NCI-H82 treated with DMSO at 0.1 percent for 48 hours (cell line): ENCODE data around the gene ZNF280D.

Experiments used
- DNase-seq: peaks from one replicate; lab custom pipeline; 2025; ENCODE audit not compliant: unreplicated experiment; lab: John Stamatoyannopoulos, UW

ZNF280D gene

DNA sequence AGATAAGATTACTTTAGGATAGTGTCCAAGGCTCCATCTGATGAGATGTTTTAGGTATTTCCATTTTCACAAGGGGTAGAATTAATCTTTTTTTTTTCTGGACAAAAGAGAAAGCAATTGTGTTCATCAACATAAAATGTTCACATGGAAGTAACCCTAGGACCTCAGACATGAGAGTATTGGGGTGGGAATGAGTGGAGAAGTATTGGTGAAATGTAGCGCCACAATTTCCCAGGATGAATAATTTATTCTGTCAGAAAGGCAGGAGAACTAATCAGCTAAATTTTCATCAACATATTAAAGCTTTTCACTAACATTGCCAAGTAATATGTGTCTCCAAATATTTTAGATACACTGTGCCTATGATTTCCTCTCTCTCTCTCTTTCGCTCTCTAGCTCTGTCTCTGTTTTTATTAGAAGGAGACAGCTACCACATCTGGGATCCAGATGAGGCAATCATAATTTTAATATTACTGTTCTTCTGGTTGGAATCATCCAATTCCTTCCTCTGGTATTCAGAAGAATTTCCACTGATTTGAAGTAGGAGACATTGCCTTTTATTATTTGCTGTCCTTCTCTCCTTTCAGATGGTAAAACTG lies 21.6 kb upstream of the ZNF280D start:
- no peak for DNase-seq

DNA sequence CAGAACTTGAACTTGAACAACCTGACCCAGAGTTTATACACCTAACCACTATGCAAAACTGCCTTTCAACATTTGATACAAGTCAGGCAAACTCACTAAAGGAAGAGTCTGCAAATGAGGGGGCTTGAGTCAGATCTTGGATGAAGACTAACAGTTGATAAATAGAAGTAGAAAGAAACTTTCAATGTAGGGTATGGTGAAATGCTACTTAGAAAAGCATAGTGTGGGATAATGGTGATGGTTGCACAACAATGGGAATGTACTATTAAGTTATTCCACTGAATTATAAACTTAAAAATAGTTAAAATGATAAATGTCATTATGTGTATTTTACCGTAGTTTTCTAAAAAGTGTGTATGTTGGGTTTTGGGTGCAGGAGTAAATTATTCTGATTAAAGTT lies 19.7 kb upstream of the ZNF280D start:
- DNase-seq = no peak

DNA sequence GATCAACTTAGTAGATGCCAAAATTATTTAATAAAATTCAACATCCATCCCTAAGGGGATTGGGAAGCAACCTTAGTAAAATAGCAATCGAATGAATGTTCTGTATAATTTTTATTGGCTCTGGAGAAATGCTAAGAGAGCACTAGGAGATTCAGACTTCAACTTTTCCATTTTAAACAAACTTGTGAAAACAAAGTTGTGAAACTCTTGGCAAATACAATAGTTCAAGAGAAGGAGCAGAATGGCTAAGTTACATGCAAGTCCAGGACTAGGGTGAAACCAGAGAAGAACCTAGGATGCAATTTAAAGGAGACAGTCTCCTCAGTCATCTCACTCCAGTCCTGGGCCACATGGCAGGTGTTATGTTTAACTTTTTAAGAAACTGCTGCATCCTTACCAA lies 16.7 kb upstream of the ZNF280D start:
- no peak for DNase-seq

DNA sequence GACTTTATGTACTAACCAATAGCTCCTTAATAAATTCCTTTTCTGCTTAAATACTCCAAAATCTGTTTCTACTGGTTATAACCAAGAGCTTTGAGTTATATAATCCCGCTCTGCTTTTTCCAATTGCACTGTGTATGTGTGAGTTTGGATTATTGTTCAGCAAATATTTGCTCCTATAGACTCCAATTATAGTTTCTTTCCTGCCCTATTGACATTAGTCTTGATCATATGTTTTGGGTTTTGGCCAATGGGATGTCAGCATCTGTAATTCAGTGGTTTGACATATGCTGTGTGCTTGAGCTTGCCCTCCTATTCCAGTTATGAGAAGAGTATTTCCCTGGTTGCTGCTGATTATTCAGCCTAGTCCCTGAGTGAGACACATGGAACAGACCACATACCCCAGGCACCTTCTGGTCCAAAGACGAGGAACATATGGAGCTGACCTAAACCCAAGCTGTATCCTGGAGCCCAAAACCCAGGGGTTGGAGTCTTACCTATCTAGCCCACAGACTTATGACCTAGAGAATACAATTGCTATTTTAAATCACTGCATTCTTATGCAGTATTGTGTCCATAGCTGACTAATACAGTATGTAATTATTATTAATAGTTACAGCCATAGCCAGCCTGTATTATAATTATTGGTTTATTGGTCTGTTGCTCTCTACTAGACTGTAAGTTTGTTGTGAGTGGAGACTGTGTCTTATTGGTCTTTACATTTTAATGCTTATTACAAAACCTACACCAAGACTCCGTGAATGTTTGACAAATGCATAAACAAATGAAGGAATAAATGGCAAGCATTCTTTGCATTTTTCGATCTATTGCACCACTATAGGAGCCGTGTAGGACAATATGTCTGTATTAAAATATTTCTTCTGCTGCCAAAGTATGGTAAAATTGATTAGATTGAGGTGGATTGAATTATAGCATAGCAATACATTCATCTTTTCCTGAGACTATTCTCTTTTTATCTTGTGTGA lies 11.7 kb upstream of the ZNF280D start:
- DNase-seq = no peak

DNA sequence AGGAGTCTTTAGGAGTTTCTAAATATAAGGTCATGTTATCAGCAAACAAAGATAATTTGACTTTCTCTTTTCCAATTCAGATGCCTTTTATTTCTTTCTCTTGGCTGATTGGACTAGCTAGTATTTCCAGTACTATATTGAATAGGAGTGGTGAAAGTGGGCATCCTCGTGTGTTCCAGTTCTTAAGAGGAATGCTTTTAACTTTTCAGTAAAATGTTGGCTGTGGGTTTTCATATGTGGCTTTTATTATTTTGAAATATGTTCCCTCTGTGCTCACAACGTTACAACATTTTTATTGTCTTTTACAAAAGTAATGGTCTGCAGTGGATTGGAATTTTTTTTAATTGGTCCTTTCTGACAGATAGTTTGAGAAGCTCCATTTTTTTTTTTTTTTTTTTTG lies 8.2 kb upstream of the ZNF280D start:
- DNase-seq = no peak

DNA sequence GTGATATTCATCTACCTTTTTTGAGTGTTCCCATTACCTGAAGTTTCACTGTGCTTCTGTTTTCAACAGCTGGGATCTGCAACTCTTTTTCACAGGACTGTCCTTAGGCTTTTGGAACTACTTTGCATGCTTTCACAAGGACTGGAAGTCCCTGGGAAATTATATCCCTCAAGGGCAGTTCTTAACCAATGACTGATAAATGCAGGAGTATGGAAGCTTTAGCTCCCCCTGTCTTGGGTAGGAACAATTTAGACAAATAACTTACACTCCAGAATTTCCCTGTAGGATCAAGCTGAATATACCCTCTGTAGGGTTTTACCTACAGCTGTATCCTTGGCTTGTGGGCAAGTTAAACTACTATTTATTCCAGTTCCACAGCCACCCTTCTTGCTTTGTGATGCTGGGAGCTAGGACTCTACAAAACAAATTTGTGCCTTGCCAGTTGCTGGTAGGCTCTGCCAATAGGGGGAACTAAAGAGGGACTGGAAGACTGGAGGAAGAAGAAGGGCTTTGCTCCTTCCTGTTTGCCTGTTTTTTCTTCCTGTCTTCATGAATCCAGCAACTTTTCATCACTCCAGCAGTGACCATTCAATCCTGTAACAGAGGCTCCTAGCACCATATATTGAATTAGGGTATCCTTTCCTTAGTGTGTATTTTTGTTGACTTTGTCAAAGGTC lies 6.8 kb upstream of the ZNF280D start:
- DNase-seq = no peak

DNA sequence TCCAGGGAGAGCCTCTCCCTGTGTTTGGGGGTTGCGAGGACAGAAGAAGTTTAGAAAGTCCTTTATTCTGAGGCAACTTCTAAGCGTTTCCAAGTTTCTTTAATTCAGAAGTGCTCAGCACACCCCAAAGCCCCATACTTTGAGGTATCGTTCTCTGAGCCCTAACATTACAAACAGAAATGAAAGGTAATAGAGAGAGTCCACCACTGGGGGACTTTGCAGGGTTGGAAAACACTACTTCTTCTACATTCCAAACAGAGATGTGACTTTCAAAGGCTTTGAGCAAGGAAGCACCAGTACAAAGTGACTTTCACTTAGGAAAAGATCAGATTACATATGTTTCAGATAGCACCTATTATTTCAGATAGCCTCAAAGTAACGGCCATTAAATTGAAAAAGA lies 6.2 kb upstream of the ZNF280D start:
- DNase-seq = no peak

DNA sequence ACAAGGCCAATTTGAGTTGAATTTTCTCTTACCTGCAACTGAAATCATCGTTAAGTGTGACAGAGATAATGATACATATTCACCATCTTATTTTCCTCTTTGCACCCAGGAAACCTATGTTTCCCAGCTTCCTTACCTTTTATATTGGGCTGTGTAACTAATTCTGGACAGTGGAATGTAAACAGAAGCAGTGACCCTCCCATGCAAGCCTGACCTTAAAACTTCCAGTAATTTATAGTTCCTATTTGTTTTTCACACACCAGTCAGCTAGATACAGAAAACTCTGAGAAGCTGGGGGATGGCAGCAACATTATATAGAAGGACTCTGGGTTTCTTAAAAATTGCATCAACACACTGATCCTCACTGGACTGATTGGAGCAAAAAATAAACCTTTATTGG lies 4.5 kb upstream of the ZNF280D start:
- DNase-seq = no peak

DNA sequence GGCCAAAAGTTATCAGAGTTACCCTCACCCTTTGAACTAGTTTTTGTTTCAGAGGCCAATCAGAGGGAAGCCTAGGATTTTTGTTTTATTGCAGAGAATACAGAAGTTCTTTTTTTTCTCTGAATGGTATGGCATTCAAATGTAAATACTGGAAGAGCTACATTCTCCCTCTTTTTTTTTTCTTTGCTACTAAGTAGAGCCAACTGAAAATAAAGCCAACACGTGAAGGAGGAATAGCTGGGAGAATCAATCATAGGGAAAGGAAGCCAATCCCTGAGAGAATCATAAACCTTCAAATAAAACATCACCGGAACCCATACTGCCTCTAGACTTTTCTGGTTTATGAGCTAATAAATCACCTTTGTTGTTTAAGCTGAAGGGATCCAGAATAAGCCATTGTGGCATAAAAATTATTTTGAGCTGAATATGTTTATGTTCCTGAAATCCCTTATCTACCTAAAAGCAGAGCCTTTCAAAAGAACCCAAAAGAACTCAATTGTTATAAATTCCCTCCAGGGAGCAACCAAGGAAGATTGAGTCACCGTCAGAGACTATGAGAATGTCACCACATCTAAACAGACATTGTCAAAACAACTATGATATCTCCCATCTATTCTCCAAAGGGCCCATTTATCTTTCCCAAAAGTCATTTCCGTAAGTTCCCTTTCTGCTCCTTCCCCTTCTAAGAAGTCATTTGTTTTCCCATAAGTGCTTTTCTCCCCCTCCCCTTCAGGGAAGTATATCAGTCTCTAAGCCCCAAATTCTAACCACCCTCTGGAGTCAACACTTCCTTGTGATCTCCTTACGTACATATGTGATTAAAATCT lies 3.8 kb upstream of the ZNF280D start:
- no peak for DNase-seq

DNA sequence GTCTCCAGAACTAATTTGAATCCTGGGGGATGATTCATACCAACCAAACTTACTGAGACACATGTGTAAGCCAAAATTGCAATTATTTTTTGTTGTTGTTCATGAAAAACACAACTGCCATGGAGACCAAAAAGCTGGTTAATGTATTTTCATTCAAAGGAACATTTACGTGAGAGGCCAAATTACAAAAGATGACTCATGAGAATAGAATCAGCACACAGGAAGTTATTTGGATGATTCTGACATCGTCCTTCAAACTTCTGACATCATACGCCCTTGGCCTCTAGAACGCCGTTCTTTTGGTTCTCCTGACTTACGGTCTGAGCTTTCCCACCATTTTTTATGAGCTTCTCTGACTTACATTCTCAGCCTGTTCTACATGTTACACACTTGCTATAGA lies 3.0 kb upstream of the ZNF280D start:
- no peak for DNase-seq

DNA sequence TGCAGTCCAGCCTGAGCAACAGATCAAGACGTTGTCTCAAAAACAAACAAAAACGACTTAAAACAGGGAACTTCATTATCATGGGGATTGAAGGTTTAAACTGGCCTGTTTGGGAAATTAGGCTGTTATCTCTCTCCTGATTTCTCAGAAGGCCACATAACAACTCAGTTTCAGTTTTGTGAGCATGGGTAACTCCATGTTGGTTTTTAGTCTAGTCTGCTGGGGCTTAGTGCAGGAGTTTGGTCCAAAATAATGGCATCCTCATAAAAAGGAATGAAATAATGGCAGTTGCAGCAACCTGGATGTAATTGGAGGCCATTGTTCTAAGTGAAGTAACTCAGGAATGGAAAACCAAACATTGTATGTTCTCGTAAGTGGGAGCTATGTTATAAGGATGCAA lies 2.3 kb upstream of the ZNF280D start:
- DNase-seq = no peak

DNA sequence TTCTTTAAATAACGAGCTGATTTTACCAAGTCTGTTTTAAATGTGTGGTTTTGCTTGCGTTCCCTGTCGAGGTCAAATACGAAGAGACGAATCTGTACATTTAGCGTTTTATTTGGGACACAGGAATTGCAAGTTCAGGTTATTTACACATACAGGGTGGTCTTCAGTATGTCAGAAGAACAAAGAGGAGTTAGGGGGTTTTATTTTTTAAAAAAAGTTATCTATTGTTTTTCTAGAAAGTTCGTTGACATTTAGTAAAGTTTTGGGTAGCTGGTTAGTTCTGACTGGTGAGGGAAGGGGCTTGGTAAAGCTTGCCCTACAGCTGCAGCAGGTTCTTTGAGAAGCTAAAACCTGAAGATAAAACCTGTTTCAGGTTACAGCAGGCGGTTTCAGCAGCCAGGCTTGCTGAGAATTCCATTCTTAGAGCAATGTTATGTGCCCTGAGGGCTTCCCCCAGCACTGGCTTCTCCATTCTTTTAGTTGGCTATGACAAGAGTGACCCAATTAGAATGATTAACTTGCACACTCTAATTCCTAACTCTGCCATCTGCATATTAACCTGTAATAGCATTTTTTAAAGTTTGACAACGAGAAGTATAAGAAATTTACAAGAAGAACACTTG lies 815 bp upstream of the ZNF280D start:
- DNase-seq = no peak

DNA sequence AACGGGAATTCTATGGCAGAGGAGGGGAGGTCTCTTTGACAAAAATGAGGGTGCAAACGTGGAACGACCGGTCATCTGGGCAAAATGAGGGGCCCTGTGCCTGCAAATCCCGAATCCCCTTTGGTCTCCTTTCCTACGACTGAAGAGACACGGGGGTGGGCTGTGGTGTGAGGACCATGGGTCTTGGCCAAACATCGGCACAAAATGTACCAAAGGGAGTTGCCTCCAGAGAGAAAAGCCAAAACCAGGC lies 498 bp downstream of the ZNF280D start:
- DNase-seq = no peak

DNA sequence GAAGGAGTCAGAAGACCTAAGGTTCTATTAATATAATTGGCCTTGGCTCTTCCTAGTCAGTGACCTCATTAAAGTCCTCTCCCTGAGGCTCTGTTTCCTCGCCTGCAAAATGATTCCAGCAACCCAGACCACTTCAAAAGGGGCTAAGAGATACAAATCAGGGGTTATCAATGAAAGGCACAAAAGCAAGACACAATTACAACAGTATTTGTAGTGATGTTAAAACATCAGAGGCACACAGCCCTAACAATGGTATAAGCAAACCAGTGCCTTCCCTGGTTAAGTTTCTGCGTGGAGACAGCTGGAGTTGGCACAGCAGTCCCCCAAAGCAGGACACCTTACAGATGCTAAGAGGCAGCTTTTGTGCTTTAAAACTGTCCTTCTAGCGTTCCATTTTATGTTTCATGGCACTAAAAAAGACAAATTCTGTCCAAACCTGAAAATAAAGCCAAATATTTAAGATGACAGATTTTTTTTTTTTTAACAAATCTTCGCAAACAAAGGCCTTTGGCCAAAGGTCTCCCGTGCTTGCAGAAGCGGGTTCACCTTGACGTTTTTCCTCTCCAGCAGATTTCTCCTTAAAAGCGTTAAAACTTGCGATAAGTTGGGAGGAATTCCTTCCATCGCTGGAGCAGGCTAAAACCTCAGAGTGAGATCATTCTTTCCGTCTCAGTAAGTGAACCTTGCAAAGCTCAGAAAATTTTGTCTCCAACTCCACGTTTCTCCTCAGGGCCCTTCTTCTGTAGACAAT lies 999 bp downstream of the ZNF280D start:
- DNase-seq = no peak

DNA sequence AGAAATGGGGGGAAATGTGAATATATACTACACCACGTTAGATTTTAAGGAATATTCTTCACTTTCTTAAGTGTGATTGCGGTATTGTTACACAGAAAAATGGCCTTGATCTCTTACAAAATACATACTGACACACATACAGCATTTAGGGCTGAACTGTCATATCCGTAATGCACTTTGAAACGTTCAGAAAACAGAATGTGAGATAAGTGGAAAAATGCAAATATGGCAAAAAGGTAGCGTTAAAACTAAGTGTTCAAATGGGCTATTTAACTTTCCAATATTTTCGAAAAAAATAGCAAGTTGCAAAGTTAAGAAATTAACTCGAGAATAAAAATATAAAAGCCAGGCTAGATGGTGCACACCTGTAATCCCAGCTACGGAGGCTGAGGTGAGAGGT lies 1.8 kb downstream of the ZNF280D start:
- no peak for DNase-seq

DNA sequence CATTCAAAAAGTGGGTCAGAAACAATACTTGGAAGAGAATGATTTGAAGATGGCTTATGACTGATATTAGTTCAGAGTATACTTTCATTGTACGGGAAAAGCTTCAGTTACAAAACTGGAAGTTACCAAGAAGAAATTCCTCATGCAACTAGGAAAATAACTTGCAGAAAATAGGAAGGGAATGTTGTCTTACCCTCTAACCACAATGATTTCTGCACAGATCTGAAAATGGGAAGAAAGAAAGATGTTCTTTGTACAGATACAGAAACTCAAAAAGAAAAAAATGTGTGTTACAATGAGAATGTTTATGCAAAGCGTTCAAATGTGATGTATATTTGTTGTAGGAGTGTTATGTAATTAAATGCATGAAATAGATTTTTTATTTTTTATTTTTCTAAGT lies 3.7 kb downstream of the ZNF280D start:
- DNase-seq = no peak

DNA sequence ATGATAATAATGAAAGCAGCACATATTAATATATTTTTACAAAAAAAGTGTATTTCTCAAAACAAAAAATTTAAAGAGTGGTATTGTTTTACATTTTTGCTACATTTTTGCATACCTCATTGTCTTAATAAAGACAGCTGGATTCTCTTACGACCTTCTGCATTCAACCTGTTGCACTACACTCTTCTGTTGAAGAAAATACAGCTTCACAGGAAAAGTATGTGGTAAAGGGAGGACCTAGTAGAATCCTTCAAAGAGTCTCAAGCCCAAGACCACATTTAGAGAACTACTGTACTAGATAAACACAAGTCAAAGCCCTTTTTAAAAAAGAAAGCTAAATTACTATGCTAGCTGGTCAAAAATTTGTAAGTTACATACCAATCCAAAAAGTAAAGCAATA lies 7.9 kb downstream of the ZNF280D start:
- no peak for DNase-seq

DNA sequence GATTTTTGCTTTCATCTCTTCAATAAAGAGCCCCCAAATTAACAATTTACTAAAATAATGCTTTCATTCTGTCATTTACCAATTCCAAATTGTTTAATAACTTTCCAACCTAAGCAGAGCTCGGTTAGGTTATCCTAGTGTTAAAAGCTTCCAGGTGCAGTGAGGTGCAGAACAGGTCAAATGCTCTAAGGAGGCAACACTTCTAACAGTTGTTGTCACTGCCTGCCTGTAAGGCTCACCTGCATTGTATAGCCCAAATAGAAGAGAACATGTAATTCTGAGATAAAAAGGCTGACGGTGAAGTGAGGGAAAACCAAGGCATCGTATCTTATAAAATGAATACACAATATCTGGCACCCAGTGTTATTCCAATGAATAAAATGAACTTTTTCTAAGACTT lies 9.1 kb downstream of the ZNF280D start:
- DNase-seq = no peak

DNA sequence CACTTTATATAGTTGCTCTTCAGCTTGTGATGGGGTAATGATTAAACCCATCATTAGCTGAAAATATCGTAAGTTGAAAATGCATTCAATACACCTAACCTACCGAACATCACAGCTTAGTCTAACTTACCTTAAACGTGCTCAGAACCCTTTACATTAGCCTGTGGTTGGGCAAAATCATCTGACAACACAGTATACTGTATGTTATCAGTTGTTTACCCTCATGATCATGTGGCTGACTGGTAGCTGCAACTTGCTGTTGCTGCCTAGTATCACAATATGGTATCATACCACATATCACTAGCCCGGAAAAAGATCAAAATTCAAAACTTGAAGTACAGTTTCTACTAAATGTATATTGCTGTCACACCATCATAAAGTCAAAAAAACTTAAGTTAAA lies 9.5 kb downstream of the ZNF280D start:
- no peak for DNase-seq

DNA sequence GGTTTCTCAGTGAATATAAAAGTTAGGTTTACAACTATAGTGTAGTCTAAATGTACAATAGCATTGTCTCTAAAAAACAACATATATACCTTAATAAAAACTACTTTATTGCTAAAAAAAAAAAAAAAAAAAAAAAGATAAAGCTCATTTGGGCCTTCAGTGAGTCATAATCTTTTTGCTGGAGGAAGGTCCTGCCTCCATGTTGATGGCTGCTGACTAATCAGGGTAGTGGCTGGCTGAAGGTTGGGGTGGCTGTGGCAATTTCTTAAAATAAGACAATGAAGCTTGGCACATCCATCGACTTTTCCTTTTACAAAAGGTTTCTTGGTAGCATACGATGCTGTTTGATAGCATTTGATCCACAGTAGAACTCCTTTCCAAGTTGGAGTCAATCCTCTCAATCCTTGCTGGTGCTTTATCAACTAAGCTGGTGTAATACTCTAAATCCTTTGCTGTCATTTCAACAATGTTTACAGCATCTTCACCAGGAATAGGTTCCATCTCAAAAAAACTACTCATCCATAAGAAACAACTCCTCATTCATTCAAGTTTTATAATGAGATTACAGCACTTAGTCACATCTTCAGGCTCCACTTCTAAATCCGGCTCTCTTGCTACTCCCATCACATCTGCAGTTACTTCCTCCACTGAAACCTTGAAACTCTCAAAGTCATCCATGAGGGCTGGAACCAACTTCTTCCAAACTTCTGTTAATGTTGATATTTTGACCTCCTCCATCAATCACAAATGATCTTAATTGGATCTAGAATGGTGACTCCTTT lies 13.3 kb downstream of the ZNF280D start:
- peak; percentile 70 for DNase-seq
